Measurements from ENCODE around the gene SNAPIN.

GRCh38 chr1:153610811-153611301, 47.6 kb upstream of the SNAPIN start:
- no peak for TF ChIP-seq CTCF (IDR thresholded peaks at IDR 0.05)
- no peak for TF ChIP-seq POLR2AphosphoS5 (IDR thresholded peaks at IDR 0.05; ENCODE audit: low read depth, low read length)
- TF ChIP-seq SIN3A (IDR thresholded peaks at IDR 0.05; ENCODE audit: borderline replicate concordance, insufficient read depth, low read depth, low read length) = no peak

All from Panc1 (cell line).